Erythroblast (primary cell): ENCODE measurements around the gene KIN.

Source experiments
- GATA1 ChIP-seq: IDR thresholded peaks from 2 replicates; pipeline ENCODE4 v1.6.1; 2011; ENCODE audit warnings: low read depth, mild to moderate bottlenecking, control low read depth, low read length, moderate library complexity
- POLR2A ChIP-seq: IDR thresholded peaks from 2 replicates; pipeline ENCODE4 v1.6.1; 2011; ENCODE audit warnings: mild to moderate bottlenecking, low read length

DNA sequence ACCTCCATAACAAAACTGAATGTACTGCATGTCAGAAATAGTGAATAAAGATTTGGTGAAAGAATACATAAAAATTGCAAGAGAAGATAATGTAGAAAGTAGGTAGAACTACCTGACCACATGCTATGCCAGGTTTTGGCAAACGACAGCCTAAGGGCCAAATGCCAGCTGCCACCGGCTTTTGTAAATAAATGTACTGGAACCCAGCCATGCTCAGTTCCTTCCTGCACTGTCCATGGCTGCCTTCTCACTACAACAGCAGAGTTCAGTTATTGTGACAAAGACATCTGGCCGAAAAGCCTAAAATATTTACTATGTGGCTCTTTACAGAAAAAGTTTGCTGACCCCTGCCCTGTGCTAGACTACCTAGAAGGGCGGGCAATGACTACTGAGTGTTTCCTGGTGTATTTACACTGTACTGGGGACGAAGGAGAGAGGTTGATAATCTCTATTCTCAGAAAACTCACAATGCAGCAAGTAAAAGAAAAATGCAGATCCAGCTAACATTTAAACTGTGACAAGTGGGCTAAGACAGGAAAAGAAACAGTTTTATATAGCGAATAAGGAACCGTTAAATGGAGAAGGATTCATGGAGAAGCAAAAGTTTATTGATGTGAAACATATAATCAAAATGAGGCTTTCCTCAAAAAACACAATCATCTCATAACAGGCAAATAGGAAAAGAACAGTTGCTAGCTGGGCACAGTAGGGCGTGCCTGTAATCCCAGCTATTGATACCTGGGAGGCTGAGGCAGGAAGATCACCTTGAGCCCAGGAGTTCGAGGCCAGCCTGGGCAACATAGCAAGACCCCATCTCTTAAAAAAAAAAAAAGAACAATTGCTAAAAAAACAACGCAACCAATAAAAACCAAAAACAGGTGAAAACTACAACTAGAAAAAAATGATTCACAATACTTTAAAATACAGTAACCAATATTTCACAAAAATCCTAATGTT lies 13.7 kb downstream of the KIN start:
- TF ChIP-seq POLR2A, result no peak
- TF ChIP-seq GATA1, result no peak
